K562 (cell line): ENCODE results near the gene YTHDC1. TPM values are rescaled to one million over a fixed set of nuclear protein-coding genes. Genes with fewer than 3 reads are reported as not detected.

ENCODE experiments used
- CBX2 ChIP-seq: fragments of 200-600 bp; sonication (generic); IDR thresholded peaks from one replicate; pipeline ENCODE4 v1.6.1; 2012; ENCODE audit warnings: mild to moderate bottlenecking, low read length, inconsistent platforms; ENCODE audit not compliant: insufficient read depth, poor library complexity, severe bottlenecking
- CTBP1 ChIP-seq: fragments of 450-650 bp; IDR thresholded peaks from 2 replicates; pipeline ENCODE4 v1.6.1; 2016; ENCODE audit warnings: borderline replicate concordance
- DMBX1 ChIP-seq: fragments of 250-450 bp; sonication (Bioruptor Pico); IDR thresholded peaks from 2 replicates; pipeline ENCODE4 v1.8.0; 2022; ENCODE audit warnings: inconsistent platforms, mild to moderate bottlenecking, moderate library complexity, borderline replicate concordance
- ERF ChIP-seq: fragments of 450-650 bp; formaldehyde crosslinking; IDR thresholded peaks from 2 replicates; pipeline ENCODE4 v1.4.0; 2020; ENCODE audit warnings: mild to moderate bottlenecking, mixed read lengths
- ETV5 ChIP-seq: sonication (generic); formaldehyde crosslinking; IDR thresholded peaks from 2 replicates; pipeline ENCODE4 v1.4.0; 2020; ENCODE audit warnings: low read depth, mild to moderate bottlenecking, missing genetic modification reagents
- EWSR1 ChIP-seq: fragments of 450-650 bp; IDR thresholded peaks from 2 replicates; pipeline ENCODE4 v1.6.1; 2018; ENCODE audit warnings: borderline replicate concordance, mild to moderate bottlenecking, low read depth, moderate library complexity; ENCODE audit not compliant: partially characterized antibody
- HEY1 ChIP-seq: fragments of 250-450 bp; sonication (Bioruptor Pico); IDR thresholded peaks from 2 replicates; pipeline ENCODE4 v1.5.0; 2020; ENCODE audit warnings: mild to moderate bottlenecking, moderate library complexity, borderline replicate concordance
- ILK ChIP-seq: fragments of 450-650 bp; IDR thresholded peaks from 2 replicates; pipeline ENCODE4 v1.6.1; 2016; ENCODE audit warnings: missing genetic modification characterization, low read depth, mild to moderate bottlenecking, missing compliant biosample characterization, moderate library complexity, borderline replicate concordance
- IRF2 ChIP-seq: sonication (generic); formaldehyde crosslinking; IDR thresholded peaks from 2 replicates; pipeline ENCODE4 v1.8.1; 2022; ENCODE audit warnings: mild to moderate bottlenecking, missing genetic modification reagents
- JUND ChIP-seq, 2 experiments: IDR thresholded peaks; 2 replicates in 1 of 2; 3 replicates in 1 of 2; pipeline ENCODE4 v1.6.1; 2011; ENCODE audit warnings: borderline replicate concordance in 2 of 2, low read depth in 2 of 2, low read length in 2 of 2, improper control_type of control experiment in 1 of 2, missing biosample characterization in 1 of 2, missing genetic modification characterization in 1 of 2, missing genetic modification reagents in 1 of 2
- KLF16 ChIP-seq: IDR thresholded peaks from 2 replicates; pipeline ENCODE4 v1.6.1; 2016; ENCODE audit warnings: antibody characterized with exemption
- MCM5 ChIP-seq: fragments of 450-650 bp; IDR thresholded peaks from 2 replicates; pipeline ENCODE4 v1.6.1; 2016; ENCODE audit warnings: low read depth
- RBM39 ChIP-seq: fragments of 200-400 bp; formaldehyde crosslinking; optimal IDR thresholded peaks from 2 replicates; pipeline ENCODE3; 2018; ENCODE audit warnings: low read depth, low read length
- SIRT6 ChIP-seq: IDR thresholded peaks from one replicate; pipeline ENCODE4 v1.6.1; 2012; ENCODE audit warnings: low read depth, mild to moderate bottlenecking, control low read depth, inconsistent platforms, low read length, moderate library complexity
- TAF15 ChIP-seq: fragments of 200-400 bp; formaldehyde crosslinking; IDR thresholded peaks from 2 replicates; pipeline ENCODE4 v1.6.1; 2017; ENCODE audit warnings: mild to moderate bottlenecking, low read depth, low read length, moderate library complexity
- TBP ChIP-seq: optimal IDR thresholded peaks from 2 replicates; pipeline ENCODE3; 2011; ENCODE audit warnings: low read depth, low read length, improper control_type of control experiment
- YBX1 ChIP-seq: fragments of 450-650 bp; IDR thresholded peaks from 2 replicates; pipeline ENCODE4 v1.7.1; 2016; ENCODE audit warnings: mild to moderate bottlenecking
- ZNF212 ChIP-seq: fragments of 450-650 bp; formaldehyde crosslinking; IDR thresholded peaks from 2 replicates; pipeline ENCODE4 v1.4.0; 2020; ENCODE audit warnings: mild to moderate bottlenecking
- ZSCAN29 ChIP-seq: fragments of 450-650 bp; IDR thresholded peaks from 2 replicates; pipeline ENCODE4 v1.6.1; 2017
- polyA plus RNA-seq, 8 experiments: library from polyadenylated mRNA; depleted of rRNA in 4 of 8; stranded (reverse) in 5 of 8; unstranded in 3 of 8; fragments of >200 nt; fragmentation: Nextera tagmentation in 2 of 8; fragmentation: Illumina TruSeq in 1 of 8; extraction: Ambion mirVana in 2 of 8; extraction: Trizol in 1 of 8; gene quantifications; 2 replicates each; pipeline versions ENCODE4 v1.2.1 to v1.2.3, GENCODE V29; 2011 to 2014; ENCODE audit warnings: inconsistent platforms in 1 of 8, missing spikeins in 1 of 8
- total RNA-seq, 7 experiments: library from RNA; depleted of rRNA in 6 of 7; stranded (reverse); fragments of >200 nt in 6 of 7; fragmentation: Illumina TruSeq in 2 of 7; extraction: Trizol in 2 of 7; gene quantifications; 2 replicates each; pipeline versions ENCODE4 v1.2.1 to v1.2.3, GENCODE V29; 2011 to 2021; ENCODE audit warnings: low replicate concordance in 1 of 7
- TF ChIP-seq, protein P1 (sequence below): IDR thresholded peaks from 2 replicates; pipeline ENCODE4 v1.6.1; 2012; ENCODE audit warnings: low read depth, low read length, improper control_type of control experiment, borderline replicate concordance
- TF ChIP-seq, protein P2 (sequence below): fragments of 250-450 bp; sonication (Bioruptor Pico); IDR thresholded peaks from 2 replicates; pipeline ENCODE4 v1.5.0; 2020; ENCODE audit warnings: mild to moderate bottlenecking
- TF ChIP-seq, protein P3 (sequence below), 3 experiments: fragments of 200-800 bp in 1 of 3; fragments of 250-450 bp in 1 of 3; fragments of 450-650 bp in 1 of 3; sonication (Bioruptor Pico) in 1 of 3; sonication (Bioruptor generic) in 1 of 3; formaldehyde crosslinking in 1 of 3; IDR thresholded peaks; 2 replicates each; pipeline versions ENCODE4 v1.6.1 to v1.8.0; 2016 to 2022; ENCODE audit warnings: mild to moderate bottlenecking in 2 of 3, missing genetic modification characterization in 2 of 3, missing compliant biosample characterization in 1 of 3, moderate library complexity in 1 of 3

YTHDC1 gene
- total and polyA plus RNA-seq, 9 of the 15 experiments (the other 6 are each of a cell fraction or from before 2014, with no cell fraction given) = 9.8 to 65.4 (median 51.7) TPM

DNA sequence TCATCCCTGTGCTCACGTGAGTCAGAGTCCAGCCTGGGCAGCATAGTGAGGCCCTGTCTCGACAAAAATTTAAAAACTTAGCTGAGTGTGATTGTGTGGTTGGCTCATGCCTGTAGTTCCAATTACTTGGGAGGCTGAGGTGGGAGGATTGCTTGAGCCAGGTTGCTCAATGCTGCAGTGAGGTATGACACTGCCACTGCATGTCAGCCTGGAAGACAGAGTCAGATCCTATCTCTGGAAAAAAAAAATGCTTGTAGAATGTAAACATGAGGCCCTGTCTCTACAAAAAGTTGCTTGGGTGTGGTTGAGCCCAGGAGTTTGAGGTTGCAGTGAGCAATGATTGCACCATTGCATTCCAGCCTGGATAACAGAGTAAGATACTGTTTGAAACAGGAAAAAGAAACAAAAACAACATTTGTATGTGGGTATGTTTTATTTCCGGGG, 11.3 kb upstream of the YTHDC1 start (continued):
- TF ChIP-seq SIRT6 (no peak), TAF15 (no peak), TBP (no peak), HEY1 (CRISPR knock-in tag) (no peak), MCM5 (no peak), ZSCAN29 (no peak), CBX2 (no peak), KLF16 (no peak), ILK (no peak), RBM39 (no peak), JUND (IDR thresholded peaks at IDR 0.05; ENCODE audit: borderline replicate concordance, low read depth, low read length) (peak; percentile 56; the same call in 1 of the 2 replicates), JUND (tag; IDR thresholded peaks at IDR 0.05; ENCODE audit: borderline replicate concordance, low read depth, low read length) (peak; percentile 45; the same call in 1 of the 3 replicates), CTBP1 (peak; percentile 75), YBX1 (no peak), ERF (CRISPR knock-in tag) (no peak), DMBX1 (CRISPR knock-in tag) (no peak), EWSR1 (no peak), IRF2 (CRISPR knock-in tag) (no peak), ZNF212 (CRISPR knock-in tag) (no peak), ETV5 (CRISPR knock-in tag) (no peak)
- TF ChIP-seq, protein P1, sequence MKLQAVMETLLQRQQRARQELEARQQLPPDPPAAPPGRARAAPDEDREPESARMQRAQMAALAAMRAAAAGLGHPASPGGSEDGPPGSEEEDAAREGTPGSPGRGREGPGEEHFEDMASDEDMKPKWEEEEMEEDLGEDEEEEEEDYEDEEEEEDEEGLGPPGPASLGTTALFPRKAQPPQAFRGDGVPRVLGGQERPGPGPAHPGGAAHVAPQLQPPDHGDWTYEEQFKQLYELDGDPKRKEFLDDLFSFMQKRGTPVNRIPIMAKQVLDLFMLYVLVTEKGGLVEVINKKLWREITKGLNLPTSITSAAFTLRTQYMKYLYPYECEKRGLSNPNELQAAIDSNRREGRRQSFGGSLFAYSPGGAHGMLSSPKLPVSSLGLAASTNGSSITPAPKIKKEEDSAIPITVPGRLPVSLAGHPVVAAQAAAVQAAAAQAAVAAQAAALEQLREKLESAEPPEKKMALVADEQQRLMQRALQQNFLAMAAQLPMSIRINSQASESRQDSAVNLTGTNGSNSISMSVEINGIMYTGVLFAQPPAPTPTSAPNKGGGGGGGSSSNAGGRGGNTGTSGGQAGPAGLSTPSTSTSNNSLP = no peak
- TF ChIP-seq, protein P2, sequence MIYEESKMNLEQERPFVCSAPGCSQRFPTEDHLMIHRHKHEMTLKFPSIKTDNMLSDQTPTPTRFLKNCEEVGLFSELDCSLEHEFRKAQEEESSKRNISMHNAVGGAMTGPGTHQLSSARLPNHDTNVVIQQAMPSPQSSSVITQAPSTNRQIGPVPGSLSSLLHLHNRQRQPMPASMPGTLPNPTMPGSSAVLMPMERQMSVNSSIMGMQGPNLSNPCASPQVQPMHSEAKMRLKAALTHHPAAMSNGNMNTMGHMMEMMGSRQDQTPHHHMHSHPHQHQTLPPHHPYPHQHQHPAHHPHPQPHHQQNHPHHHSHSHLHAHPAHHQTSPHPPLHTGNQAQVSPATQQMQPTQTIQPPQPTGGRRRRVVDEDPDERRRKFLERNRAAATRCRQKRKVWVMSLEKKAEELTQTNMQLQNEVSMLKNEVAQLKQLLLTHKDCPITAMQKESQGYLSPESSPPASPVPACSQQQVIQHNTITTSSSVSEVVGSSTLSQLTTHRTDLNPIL (CRISPR knock-in tag) = no peak
- TF ChIP-seq, protein P3, sequence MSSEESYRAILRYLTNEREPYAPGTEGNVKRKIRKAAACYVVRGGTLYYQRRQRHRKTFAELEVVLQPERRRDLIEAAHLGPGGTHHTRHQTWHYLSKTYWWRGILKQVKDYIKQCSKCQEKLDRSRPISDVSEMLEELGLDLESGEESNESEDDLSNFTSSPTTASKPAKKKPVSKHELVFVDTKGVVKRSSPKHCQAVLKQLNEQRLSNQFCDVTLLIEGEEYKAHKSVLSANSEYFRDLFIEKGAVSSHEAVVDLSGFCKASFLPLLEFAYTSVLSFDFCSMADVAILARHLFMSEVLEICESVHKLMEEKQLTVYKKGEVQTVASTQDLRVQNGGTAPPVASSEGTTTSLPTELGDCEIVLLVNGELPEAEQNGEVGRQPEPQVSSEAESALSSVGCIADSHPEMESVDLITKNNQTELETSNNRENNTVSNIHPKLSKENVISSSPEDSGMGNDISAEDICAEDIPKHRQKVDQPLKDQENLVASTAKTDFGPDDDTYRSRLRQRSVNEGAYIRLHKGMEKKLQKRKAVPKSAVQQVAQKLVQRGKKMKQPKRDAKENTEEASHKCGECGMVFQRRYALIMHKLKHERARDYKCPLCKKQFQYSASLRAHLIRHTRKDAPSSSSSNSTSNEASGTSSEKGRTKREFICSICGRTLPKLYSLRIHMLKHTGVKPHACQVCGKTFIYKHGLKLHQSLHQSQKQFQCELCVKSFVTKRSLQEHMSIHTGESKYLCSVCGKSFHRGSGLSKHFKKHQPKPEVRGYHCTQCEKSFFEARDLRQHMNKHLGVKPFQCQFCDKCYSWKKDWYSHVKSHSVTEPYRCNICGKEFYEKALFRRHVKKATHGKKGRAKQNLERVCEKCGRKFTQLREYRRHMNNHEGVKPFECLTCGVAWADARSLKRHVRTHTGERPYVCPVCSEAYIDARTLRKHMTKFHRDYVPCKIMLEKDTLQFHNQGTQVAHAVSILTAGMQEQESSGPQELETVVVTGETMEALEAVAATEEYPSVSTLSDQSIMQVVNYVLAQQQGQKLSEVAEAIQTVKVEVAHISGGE (CRISPR knock-in tag; IDR thresholded peaks at IDR 0.05) = no peak
